ENCODE results near the gene GRIN2C. TPM values are rescaled to one million over a fixed set of nuclear protein-coding genes. Genes with fewer than 3 reads are reported as not detected.

Gene GRIN2C
- total RNA-seq, 4 donors from 2014 or later: 0.13 TPM; not detected in 3

DNA sequence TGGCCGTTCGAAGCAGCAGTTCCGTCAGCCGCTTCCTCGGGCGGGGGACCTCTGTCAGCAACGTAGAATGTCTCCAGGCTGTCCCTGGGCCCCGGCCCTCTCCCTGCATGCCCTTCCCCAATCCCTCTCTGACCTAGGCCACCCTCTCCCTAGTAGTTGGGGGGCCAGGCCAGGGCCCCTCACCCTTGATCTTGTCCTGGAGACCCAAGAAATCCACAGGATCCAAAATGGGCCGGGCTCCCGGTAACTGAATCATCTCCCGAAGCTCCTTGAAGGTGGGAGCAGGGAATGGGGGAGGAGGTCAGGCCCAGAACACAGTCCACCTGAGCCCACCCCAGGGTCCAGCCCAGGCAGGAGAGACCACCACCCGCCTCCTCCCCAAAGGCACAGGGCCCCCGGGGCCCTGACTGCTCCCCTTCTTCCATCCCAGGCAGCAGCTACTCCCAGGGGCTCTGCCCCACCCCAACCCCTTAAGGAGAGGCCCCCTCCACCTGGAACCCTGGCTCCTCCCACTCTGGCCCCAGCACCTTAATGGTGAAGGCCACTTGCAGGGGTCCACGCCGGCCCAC, 4.7 kb upstream of the GRIN2C start:
- Histone ChIP-seq H3K4me3 (no peak overlapping the region), H3K27ac (no peak overlapping the region), H3K9me3 (no peaks in the 10 kb centered on the region), H3K27me3 (peaks cover 33% of the 10 kb centered on the region), H3K36me3 (peaks cover 10% of the 10 kb centered on the region), H3K4me1 (peaks cover 30% of the 10 kb centered on the region)
- peak in 1 of 2 donors; percentile 50 for DNase-seq (ENCODE audit: low spot score in 2 of 2)
- 94% methylated on average over 15 of the region's 15 CpGs for WGBS
- TF ChIP-seq POLR2A (IDR thresholded peaks at IDR 0.05) (no peak), POLR2AphosphoS5 (IDR thresholded peaks at IDR 0.05) (no peak), EP300 (IDR thresholded peaks at IDR 0.05) (no peak)
- TF ChIP-seq, protein P1, sequence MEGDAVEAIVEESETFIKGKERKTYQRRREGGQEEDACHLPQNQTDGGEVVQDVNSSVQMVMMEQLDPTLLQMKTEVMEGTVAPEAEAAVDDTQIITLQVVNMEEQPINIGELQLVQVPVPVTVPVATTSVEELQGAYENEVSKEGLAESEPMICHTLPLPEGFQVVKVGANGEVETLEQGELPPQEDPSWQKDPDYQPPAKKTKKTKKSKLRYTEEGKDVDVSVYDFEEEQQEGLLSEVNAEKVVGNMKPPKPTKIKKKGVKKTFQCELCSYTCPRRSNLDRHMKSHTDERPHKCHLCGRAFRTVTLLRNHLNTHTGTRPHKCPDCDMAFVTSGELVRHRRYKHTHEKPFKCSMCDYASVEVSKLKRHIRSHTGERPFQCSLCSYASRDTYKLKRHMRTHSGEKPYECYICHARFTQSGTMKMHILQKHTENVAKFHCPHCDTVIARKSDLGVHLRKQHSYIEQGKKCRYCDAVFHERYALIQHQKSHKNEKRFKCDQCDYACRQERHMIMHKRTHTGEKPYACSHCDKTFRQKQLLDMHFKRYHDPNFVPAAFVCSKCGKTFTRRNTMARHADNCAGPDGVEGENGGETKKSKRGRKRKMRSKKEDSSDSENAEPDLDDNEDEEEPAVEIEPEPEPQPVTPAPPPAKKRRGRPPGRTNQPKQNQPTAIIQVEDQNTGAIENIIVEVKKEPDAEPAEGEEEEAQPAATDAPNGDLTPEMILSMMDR (IDR thresholded peaks at IDR 0.05): no peak

DNA sequence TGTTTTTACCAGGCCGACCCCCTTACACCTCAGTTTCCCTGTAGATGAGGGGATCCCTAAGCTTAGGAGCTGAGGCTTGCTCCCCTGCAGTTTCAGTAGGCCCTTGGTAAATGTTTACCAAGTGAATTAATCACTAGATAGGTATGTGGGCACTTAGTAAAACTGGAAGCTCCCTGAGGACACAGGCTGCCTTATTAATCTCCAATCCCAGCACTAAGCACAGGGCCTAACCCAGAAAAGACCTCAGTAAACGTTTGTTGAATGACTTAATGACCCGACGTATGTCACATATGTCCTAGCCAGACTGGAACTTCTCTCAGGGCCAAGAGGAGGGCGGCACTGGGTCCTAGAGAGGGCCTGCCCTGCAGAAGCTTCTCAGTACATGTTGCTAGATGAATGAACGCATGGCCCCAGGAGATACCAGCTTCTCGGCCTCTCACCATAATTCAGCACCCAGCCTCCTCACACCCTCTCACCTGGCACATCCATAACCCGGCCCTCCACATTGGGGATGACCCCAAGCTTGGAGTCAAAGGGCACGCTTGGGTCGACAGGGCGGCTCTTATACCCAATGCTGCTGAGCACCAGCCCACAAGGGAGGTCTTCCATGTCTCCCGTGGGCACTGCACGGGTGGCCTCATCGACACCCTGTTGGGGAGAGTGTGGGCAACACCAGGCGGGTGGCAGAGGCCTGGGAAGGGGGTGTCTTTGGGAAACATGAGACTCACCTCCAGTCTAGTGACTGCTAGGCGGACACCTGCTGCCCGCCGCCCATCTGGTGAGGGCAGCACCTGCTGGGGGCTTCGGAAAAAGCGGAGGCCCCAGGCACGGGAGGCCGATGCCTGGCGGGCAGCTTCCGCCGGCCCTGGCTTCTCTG, 4.0 kb upstream of the GRIN2C start:
- TF ChIP-seq POLR2AphosphoS5 (IDR thresholded peaks at IDR 0.05): no peak
- H3K27me3 ChIP-seq: peaks cover 40% of the 10 kb centered on the region
- DNase-seq (ENCODE audit: low spot score in 2 of 2): peak in 1 of 2 donors; percentile 56
- 86% methylated on average over 13 of the region's 25 CpGs for WGBS
- no peak overlapping the region for H3K4me3 ChIP-seq
- peaks cover 32% of the 10 kb centered on the region for H3K4me1 ChIP-seq
- no peak overlapping the region for H3K27ac ChIP-seq
- no peaks in the 10 kb centered on the region for H3K9me3 ChIP-seq
- H3K36me3 ChIP-seq: peaks cover 10% of the 10 kb centered on the region

DNA sequence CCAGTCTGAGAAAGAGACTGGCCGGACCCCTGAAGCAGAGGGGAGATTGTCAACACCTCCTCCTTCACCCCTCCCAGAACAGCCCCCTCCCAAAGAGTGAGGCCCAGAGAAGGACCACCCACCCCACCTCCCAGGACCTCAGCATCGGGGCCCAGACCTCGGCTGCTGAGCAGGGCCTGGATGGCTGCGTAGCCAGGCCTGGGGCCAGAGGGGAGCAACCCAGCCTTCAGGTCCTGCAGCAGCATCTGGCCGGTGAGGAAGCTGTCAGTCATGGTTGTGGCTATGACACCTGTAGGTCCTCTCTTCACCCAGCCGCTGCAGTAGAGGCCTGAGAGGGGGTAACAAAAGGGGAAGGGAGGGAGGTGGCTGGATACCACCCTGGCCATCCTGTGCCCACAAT, 3.2 kb upstream of the GRIN2C start:
- Histone ChIP-seq H3K9me3 (no peaks in the 10 kb centered on the region), H3K27me3 (peaks cover 48% of the 10 kb centered on the region), H3K36me3 (peaks cover 10% of the 10 kb centered on the region), H3K4me3 (no peak overlapping the region), H3K4me1 (peaks cover 32% of the 10 kb centered on the region), H3K27ac (no peak overlapping the region)
- DNase-seq (ENCODE audit: low spot score in 2 of 2): peak in 1 of 2 donors; percentile 60
- WGBS: 72% methylated on average over 2 of the region's 6 CpGs
- TF ChIP-seq EP300 (IDR thresholded peaks at IDR 0.05) (no peak), POLR2AphosphoS5 (IDR thresholded peaks at IDR 0.05) (no peak), POLR2A (IDR thresholded peaks at IDR 0.05) (no peak)
- TF ChIP-seq, protein P1 (IDR thresholded peaks at IDR 0.05): no peak

DNA sequence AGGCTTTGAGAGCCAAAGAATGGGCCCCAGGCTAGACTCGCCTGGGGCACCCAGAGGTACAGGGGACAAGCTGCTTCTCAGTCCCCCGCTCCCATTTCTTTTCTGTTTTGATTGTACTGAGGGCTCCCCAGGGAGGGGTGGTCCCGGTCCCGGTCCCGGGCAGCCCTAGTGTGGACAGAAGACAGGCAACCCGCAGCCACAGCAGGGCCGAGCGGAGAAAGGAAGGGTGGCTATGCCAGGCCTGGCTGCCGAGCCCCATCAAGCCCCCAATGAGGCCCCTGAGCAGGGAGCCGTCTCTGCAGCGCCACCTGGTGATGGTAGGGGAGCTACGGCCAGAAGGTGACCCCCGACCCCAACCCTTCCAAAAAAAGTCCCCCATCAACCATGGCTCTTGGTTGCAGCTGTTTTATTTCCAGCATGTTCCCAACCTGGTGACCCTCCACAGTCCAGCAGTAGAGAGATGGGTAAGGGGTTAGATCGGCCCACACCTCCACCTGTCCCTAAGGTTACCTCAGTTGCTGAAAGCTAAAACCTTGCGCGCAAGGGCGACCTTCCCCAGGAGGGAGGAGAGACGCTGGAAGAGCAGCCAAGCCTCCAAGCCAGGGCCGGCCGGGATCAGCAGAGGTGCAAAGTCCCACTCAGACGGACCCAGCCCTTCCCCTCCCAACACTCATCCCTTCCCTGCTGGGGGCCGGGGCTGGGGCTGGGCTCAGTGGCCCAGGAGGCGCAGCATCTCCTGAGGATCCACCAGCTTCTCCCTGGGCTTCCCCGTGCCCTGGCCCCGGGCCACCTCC, 2.6 kb upstream of the GRIN2C start:
- Histone ChIP-seq H3K27ac (no peak overlapping the region), H3K36me3 (peaks cover 10% of the 10 kb centered on the region), H3K4me3 (peak overlapping the region; percentile 45), H3K9me3 (no peaks in the 10 kb centered on the region), H3K27me3 (peaks cover 52% of the 10 kb centered on the region), H3K4me1 (peaks cover 32% of the 10 kb centered on the region)
- 40% methylated on average over 14 of the region's 25 CpGs for WGBS
- no peak for TF ChIP-seq POLR2A (IDR thresholded peaks at IDR 0.05)
- TF ChIP-seq, protein P1 (IDR thresholded peaks at IDR 0.05): peak; percentile 36 to 55
- no peak for DNase-seq (ENCODE audit: low spot score in 2 of 2)

DNA sequence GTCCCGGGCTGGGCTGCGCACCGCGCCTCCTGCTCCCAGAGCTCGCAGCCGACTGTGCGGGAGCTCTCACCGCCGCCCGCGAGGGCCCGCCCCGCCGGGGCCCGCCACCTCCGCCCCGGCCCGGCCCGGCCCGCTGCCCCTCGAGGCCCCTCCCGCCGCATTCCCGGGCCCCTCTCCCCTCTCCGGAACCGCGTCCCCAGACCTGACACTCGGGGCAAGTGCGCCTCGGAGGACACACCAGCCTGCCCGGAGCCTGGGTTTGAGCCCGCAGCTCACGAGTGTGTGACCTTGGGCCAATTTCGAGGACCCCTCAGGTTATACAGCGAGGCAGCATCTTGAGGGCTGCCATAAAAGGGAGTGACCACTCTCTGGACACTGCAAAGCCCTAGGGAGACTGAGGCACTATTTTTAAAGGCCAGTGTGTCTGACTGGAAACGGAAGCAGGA, 2.0 kb upstream of the GRIN2C start:
- Histone ChIP-seq H3K27ac (no peak overlapping the region), H3K36me3 (peaks cover 10% of the 10 kb centered on the region), H3K4me3 (peak overlapping the region; percentile 45), H3K4me1 (peaks cover 32% of the 10 kb centered on the region), H3K27me3 (peaks cover 58% of the 10 kb centered on the region), H3K9me3 (no peaks in the 10 kb centered on the region)
- TF ChIP-seq POLR2A (IDR thresholded peaks at IDR 0.05) (no peak), EP300 (IDR thresholded peaks at IDR 0.05) (no peak), POLR2AphosphoS5 (IDR thresholded peaks at IDR 0.05) (no peak)
- TF ChIP-seq, protein P1 (IDR thresholded peaks at IDR 0.05): no peak
- 10% methylated on average over 8 of the region's 36 CpGs for WGBS
- DNase-seq (ENCODE audit: low spot score in 2 of 2): no peak
